ENCODE results near the gene LIFR.

The LIFR gene

GRCh38 chr5:38581597-38581996, 25.2 kb upstream of the LIFR start:
- DNase-seq (ENCODE audit: low read depth), result no peak
- no peak overlapping the region for H3K4me3 ChIP-seq (ENCODE audit: low read length)
- TF ChIP-seq CTCF (conservative IDR thresholded peaks at IDR 0.05; ENCODE audit: low read length), result no peak

DNA sequence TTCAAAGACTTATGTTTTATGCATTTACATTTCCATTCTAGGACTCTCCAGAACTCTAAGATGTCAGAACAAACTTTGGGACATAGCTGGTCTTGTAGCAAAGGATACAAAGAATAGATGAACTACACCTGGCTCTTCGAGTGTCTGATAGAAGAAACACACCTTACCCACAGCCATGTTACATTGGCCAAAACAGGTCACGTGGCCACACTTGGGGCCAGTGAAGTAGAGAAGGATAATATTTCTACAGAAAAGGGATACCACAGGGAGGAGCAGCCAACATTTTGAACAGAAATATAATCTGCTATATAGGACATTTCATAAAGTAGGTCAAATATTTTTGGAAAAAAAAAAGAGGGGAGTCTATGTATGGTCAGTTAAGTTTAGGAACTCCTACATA, 22.7 kb upstream of the LIFR start:
- no peak overlapping the region for H3K4me3 ChIP-seq (ENCODE audit: low read length)
- no peak for DNase-seq (ENCODE audit: low read depth)
- no peak for TF ChIP-seq CTCF (conservative IDR thresholded peaks at IDR 0.05; ENCODE audit: low read length)

DNA sequence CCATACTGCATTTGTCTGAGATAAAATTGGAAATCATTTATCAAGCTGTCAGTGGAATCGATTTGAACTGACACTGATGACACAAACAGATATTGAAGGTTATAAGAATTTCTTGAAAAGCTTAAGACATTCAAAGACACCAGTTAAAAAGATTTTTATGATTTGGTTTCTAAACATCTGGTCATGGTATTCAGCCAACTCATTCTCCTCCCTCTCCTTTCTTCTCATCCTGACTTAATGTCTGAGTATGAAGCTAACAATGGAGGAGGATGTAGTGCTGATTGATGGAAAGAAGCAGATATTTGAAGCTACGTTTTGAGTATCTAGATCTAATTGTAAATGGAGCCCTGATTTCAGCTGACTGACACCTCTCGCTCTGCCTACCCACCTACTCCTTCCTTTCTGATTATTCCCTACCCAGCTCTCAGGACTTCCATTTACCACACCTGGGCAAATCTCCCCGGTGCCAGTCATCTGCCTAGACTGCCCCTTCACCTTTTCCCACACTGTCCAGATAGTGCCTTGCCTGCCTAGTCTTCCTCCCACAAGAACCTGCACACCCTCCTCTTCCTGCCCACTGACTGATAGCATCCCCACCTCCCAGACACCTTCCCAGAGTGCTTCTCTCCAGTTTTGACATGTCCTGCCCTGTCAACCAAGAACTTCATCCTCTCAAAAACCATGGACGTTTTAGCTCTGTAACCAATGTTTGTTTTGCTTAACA, 20.7 kb upstream of the LIFR start:
- TF ChIP-seq CTCF (conservative IDR thresholded peaks at IDR 0.05; ENCODE audit: low read length), result no peak
- peak; percentile 8 for DNase-seq (ENCODE audit: low read depth)
- no peak overlapping the region for H3K4me3 ChIP-seq (ENCODE audit: low read length)

GRCh38 chr5:38576442-38576841, 20.0 kb upstream of the LIFR start:
- no peak for TF ChIP-seq CTCF (conservative IDR thresholded peaks at IDR 0.05; ENCODE audit: low read length)

GRCh38 chr5:38575476-38575875, 19.0 kb upstream of the LIFR start:
- no peak for TF ChIP-seq CTCF (conservative IDR thresholded peaks at IDR 0.05; ENCODE audit: low read length)

More at GRCh38 chr5:38576442-38576841, 20.0 kb upstream of the LIFR start:
- H3K4me3 ChIP-seq (ENCODE audit: low read length), result no peak overlapping the region
- DNase-seq (ENCODE audit: low read depth), result no peak

GRCh38 chr5:38574009-38574408, 17.6 kb upstream of the LIFR start:
- H3K4me3 ChIP-seq (ENCODE audit: low read length), result no peak overlapping the region
- TF ChIP-seq CTCF (conservative IDR thresholded peaks at IDR 0.05; ENCODE audit: low read length), result no peak
- DNase-seq (ENCODE audit: low read depth), result no peak

More at GRCh38 chr5:38575476-38575875, 19.0 kb upstream of the LIFR start:
- H3K4me3 ChIP-seq (ENCODE audit: low read length), result no peak overlapping the region
- DNase-seq (ENCODE audit: low read depth), result no peak

- no peak for DNase-seq (ENCODE audit: low read depth)
- H3K4me3 ChIP-seq (ENCODE audit: low read length), result no peak overlapping the region
- TF ChIP-seq CTCF (conservative IDR thresholded peaks at IDR 0.05; ENCODE audit: low read length), result no peak
Observed at GRCh38 chr5:38573521-38573920, 17.1 kb upstream of the LIFR start.

All from AG10803 (cell line).